GM12878 (cell line): ENCODE measurements around the gene ZER1. TPM values are rescaled to one million over a fixed set of nuclear protein-coding genes. Genes with fewer than 3 reads are reported as not detected.

Source experiments
- BACH1 ChIP-seq: fragments of 450-650 bp; IDR thresholded peaks from 2 replicates; pipeline ENCODE4 v1.6.1; 2017; ENCODE audit warnings: mild to moderate bottlenecking, borderline replicate concordance
- CEBPB ChIP-seq, 2 experiments: fragments of 150-350 bp in 1 of 2; IDR thresholded peaks; 2 replicates each; pipeline ENCODE4 v1.6.1; 2012 to 2014; ENCODE audit warnings: low read depth in 2 of 2, low read length in 2 of 2, borderline replicate concordance in 1 of 2, inconsistent platforms in 1 of 2
- DPF2 ChIP-seq: fragments of 450-650 bp; IDR thresholded peaks from 2 replicates; pipeline ENCODE4 v1.6.1; 2017; ENCODE audit warnings: mild to moderate bottlenecking
- EED ChIP-seq: sonication (generic); IDR thresholded peaks from 2 replicates; pipeline ENCODE4 v1.6.1; 2016; ENCODE audit warnings: antibody characterized with exemption, low read depth
- EP300 ChIP-seq, 2 experiments: fragments of 150-350 bp in 1 of 2; IDR thresholded peaks; 2 replicates each; pipeline ENCODE4 v1.6.1; 2011 to 2012; ENCODE audit warnings: low read depth in 2 of 2, low read length in 2 of 2, borderline replicate concordance in 1 of 2, improper control_type of control experiment in 1 of 2, inconsistent platforms in 1 of 2; ENCODE audit not compliant: control insufficient read depth in 1 of 2
- EZH2 ChIP-seq: IDR thresholded peaks from 2 replicates; pipeline ENCODE4 v1.6.1; 2012; ENCODE audit warnings: low read depth, mild to moderate bottlenecking, control low read depth, inconsistent platforms, low read length, borderline replicate concordance; ENCODE audit not compliant: control insufficient read depth
- FOS ChIP-seq: IDR thresholded peaks from 3 replicates; pipeline ENCODE4 v1.6.1; 2011; ENCODE audit warnings: borderline replicate concordance; ENCODE audit not compliant: insufficient read length; ENCODE audit errors: extremely low read depth
- GABPA ChIP-seq: IDR thresholded peaks from 2 replicates; pipeline ENCODE4 v1.6.1; 2014; ENCODE audit warnings: antibody characterized with exemption, low read depth, mild to moderate bottlenecking, inconsistent platforms
- NR2C1 ChIP-seq: fragments of 450-650 bp; IDR thresholded peaks from 2 replicates; pipeline ENCODE4 v1.6.1; 2017; ENCODE audit warnings: antibody characterized with exemption, mild to moderate bottlenecking, moderate library complexity
- NR2F1 ChIP-seq: fragments of 450-650 bp; conservative IDR thresholded peaks from 2 replicates; pipeline ENCODE4 v1.6.1; 2017; ENCODE audit warnings: mild to moderate bottlenecking
- PAX5 ChIP-seq: IDR thresholded peaks from 2 replicates; pipeline ENCODE4 v1.6.1; 2011; ENCODE audit warnings: low read depth, low read length, borderline replicate concordance
- PKNOX1 ChIP-seq: fragments of 450-650 bp; IDR thresholded peaks from 2 replicates; pipeline ENCODE4 v1.6.1; 2016; ENCODE audit warnings: mild to moderate bottlenecking
- TAF1 ChIP-seq: IDR thresholded peaks from 2 replicates; pipeline ENCODE4 v1.6.1; 2011; ENCODE audit warnings: mild to moderate bottlenecking, low read depth, low read length, borderline replicate concordance
- TARDBP ChIP-seq: IDR thresholded peaks from 2 replicates; pipeline ENCODE4 v1.6.1; 2016; ENCODE audit warnings: borderline replicate concordance
- USF2 ChIP-seq: IDR thresholded peaks from 2 replicates; pipeline ENCODE4 v1.6.1; 2011; ENCODE audit warnings: low read depth, low read length, improper control_type of control experiment, borderline replicate concordance
- WRNIP1 ChIP-seq: IDR thresholded peaks from 2 replicates; pipeline ENCODE4 v1.6.1; 2011; ENCODE audit warnings: low read depth, low read length, improper control_type of control experiment, borderline replicate concordance
- YY1 ChIP-seq: IDR thresholded peaks from 2 replicates; pipeline ENCODE4 v1.6.1; 2011; ENCODE audit warnings: low read depth, mild to moderate bottlenecking, low read length
- ZBTB4 ChIP-seq: fragments of 450-650 bp; formaldehyde crosslinking; IDR thresholded peaks from 2 replicates; pipeline ENCODE4 v1.4.0; 2022; ENCODE audit warnings: mild to moderate bottlenecking, moderate library complexity
- ZNF592 ChIP-seq: fragments of 450-650 bp; IDR thresholded peaks from 2 replicates; pipeline ENCODE4 v1.6.1; 2017; ENCODE audit warnings: mild to moderate bottlenecking, moderate library complexity
- polyA plus RNA-seq, 11 experiments: library from polyadenylated mRNA; depleted of rRNA in 4 of 11; unstranded in 6 of 11; stranded (reverse) in 5 of 11; fragments of >200 nt; fragmentation: Nextera tagmentation in 4 of 11; fragmentation: Illumina TruSeq in 1 of 11; extraction: Ambion mirVana in 4 of 11; extraction: Trizol in 1 of 11; gene quantifications; 1 replicate in 1 of 11; 2 replicates in 10 of 11; pipeline versions ENCODE4 v1.2.1 to v1.2.3, GENCODE V29; 2011 to 2016; ENCODE audit warnings: inconsistent platforms in 2 of 11, missing spikeins in 2 of 11, low read depth in 1 of 11
- total RNA-seq, 4 experiments: library from RNA; depleted of rRNA in 3 of 4; stranded (reverse); fragments of >200 nt in 3 of 4; fragmentation: Illumina TruSeq in 1 of 4; extraction: Trizol in 1 of 4; gene quantifications; 2 replicates each; pipeline versions ENCODE4 v1.2.1 to v1.2.3, GENCODE V29; 2013 to 2021

The ZER1 gene
- total and polyA plus RNA-seq, 10 of the 15 experiments (the other 5 are each of a cell fraction or from before 2014, with no cell fraction given), result 0.32 to 16.9 (median 7.9) TPM

- TF ChIP-seq ZNF592, result no peak
- peak; percentile 87 for TF ChIP-seq YY1
- TF ChIP-seq USF2, result no peak
- peak; percentile 88 for TF ChIP-seq NR2C1
- TF ChIP-seq EZH2, result no peak
- no peak for TF ChIP-seq TARDBP
- TF ChIP-seq FOS, result no peak
- no peak for TF ChIP-seq EP300 (IDR thresholded peaks at IDR 0.05; ENCODE audit: borderline replicate concordance in 1 of 2, control insufficient read depth in 1 of 2, low read depth in 2 of 2, low read length in 2 of 2)
- peak; percentile 91 for TF ChIP-seq DPF2
- peak; percentile 91 for TF ChIP-seq BACH1
- peak; percentile 80; the same call in 1 of the 2 replicates for TF ChIP-seq TAF1
- TF ChIP-seq WRNIP1, result no peak
- peak; percentile 93 for TF ChIP-seq GABPA
- TF ChIP-seq CEBPB (IDR thresholded peaks at IDR 0.05; ENCODE audit: borderline replicate concordance in 1 of 2, low read depth in 2 of 2, low read length in 2 of 2), result no peak; a peak in 1 of 4 replicates
- TF ChIP-seq PKNOX1, result peak; percentile 46; the same call in 1 of the 2 replicates
- 0 out of 2 replicates have a peak, but pooled peaks have one; percentile 5 for TF ChIP-seq PAX5
- TF ChIP-seq NR2F1, result peak; percentile 73
- peak; percentile 32; the same call in 1 of the 2 replicates for TF ChIP-seq EED
- TF ChIP-seq ZBTB4 (CRISPR knock-in tag), result no peak
These were observed at the start of gene ZER1 (continued) for GRCh38 chr9:128771745-128772519.
